K562 (cell line): ENCODE measurements around the gene GHSR. TPM values are rescaled to one million over a fixed set of nuclear protein-coding genes. Genes with fewer than 3 reads are reported as not detected.
A peak's percentile ranks its signal among the peaks of the same experiment; 100 is the strongest.

Experiments
- ATAC-seq: fragments of 200-7000 bp; cut with Tn5 transposase; 3 replicates; pipeline ENCODE4 v1.9.1; 2020; ENCODE audit warnings: moderate library complexity
- BruUV-seq: library from RNA; stranded (reverse); fragments of 400-500 nt; replicated peaks from 2 replicates; lab custom pipeline; 2021; lab: Mats Ljungman, UMichigan
- CTCF ChIA-PET: fragments of 300-600 bp; formaldehyde crosslinking; extraction: SDS; loops from one replicate; lab custom pipeline; 2021; ENCODE audit warnings: low intra/inter-chr PET ratio; lab: Yijun Ruan, JAX
- POLR2A ChIA-PET: fragments of 300-600, 350-650 bp; sonication (Branson Sonifier 250); formaldehyde crosslinking; extraction: SDS; loops from one replicate; lab custom pipeline; 2021; ENCODE audit warnings: antibody characterized with exemption, inconsistent platforms; lab: Yijun Ruan, JAX
- DNase-seq, 4 experiments: peaks; one replicate each; pipeline versions ENCODE4 v3.0.0 to v3.0.0-alpha.2; 2011 to 2018; ENCODE audit warnings: low spot score in 3 of 4, mixed read lengths in 3 of 4; ENCODE audit errors: extremely low read depth in 1 of 4
- FAIRE-seq: peaks from 2 replicates; lab custom pipeline; 2011; peaks lifted over from hg19 to GRCh38; lab: Jason Lieb, UNC
- H2AFZ ChIP-seq: 2 replicates; pipeline ENCODE4 v1.6.0; 2011; ENCODE audit warnings: low read depth, low read length, control low read depth, inconsistent platforms
- H3K27ac ChIP-seq: fragments of 200-600 bp; 3 replicates; pipeline ENCODE4 v1.8.0; 2011; ENCODE audit warnings: low read depth, mild to moderate bottlenecking, control low read depth, inconsistent platforms, low read length, moderate library complexity, mixed read lengths; ENCODE audit errors: extremely low read depth
- H3K27me3 ChIP-seq, 2 experiments: fragments of 300-600 bp in 1 of 2; 2 replicates in 1 of 2; 3 replicates in 1 of 2; pipeline versions ENCODE4 v1.6.0 to v1.8.0; 2011; ENCODE audit warnings: inconsistent platforms in 2 of 2, low read length in 2 of 2, mild to moderate bottlenecking in 1 of 2, mixed read lengths in 1 of 2, moderate library complexity in 1 of 2; ENCODE audit not compliant: control insufficient read depth in 2 of 2, insufficient read depth in 2 of 2
- H3K36me3 ChIP-seq: fragments of 300-600 bp; 3 replicates; pipeline ENCODE4 v1.8.0; 2011; ENCODE audit warnings: mild to moderate bottlenecking, low read length, inconsistent platforms; ENCODE audit not compliant: control insufficient read depth, insufficient read depth
- H3K4me1 ChIP-seq, 2 experiments: fragments of 200-600 bp in 1 of 2; replicated peaks in 1 of 2; 2 replicates in 1 of 2; 3 replicates in 1 of 2; pipeline versions ENCODE4 v1.5.1 to v1.8.0; 2011; ENCODE audit warnings: inconsistent platforms in 2 of 2, low read length in 2 of 2, mild to moderate bottlenecking in 1 of 2, mixed read lengths in 1 of 2, moderate library complexity in 1 of 2; ENCODE audit not compliant: control insufficient read depth in 2 of 2, insufficient read depth in 2 of 2
- H3K4me2 ChIP-seq: 2 replicates; pipeline ENCODE4 v1.6.1; 2011; ENCODE audit warnings: low read length, control low read depth, inconsistent platforms, mixed read lengths; ENCODE audit not compliant: insufficient read depth
- H3K4me3 ChIP-seq: fragments of 200-600 bp; sonication (generic), shearing (Covaris generic); 2 replicates; pipeline ENCODE4 v1.5.1; 2016; ENCODE audit warnings: control low read depth, inconsistent platforms
- H3K79me2 ChIP-seq: fragments of 200-600 bp; 3 replicates; pipeline ENCODE4 v1.8.0; 2011; ENCODE audit warnings: low read length, inconsistent platforms; ENCODE audit not compliant: control insufficient read depth, insufficient read depth
- H3K9ac ChIP-seq, 2 experiments: 2 replicates each; pipeline versions ENCODE4 v1.6.0 to v1.6.1; 2011; ENCODE audit warnings: low read depth in 2 of 2, low read length in 2 of 2, control low read depth in 1 of 2, inconsistent platforms in 1 of 2, mild to moderate bottlenecking in 1 of 2, mixed read lengths in 1 of 2; ENCODE audit not compliant: insufficient read depth in 1 of 2
- H3K9me1 ChIP-seq: one replicate; pipeline ENCODE4 v1.6.0; 2011; ENCODE audit warnings: inconsistent platforms, mild to moderate bottlenecking, low read length, moderate library complexity; ENCODE audit not compliant: control insufficient read depth, insufficient read depth
- H3K9me3 ChIP-seq: replicated peaks from 2 replicates; pipeline ENCODE4 v1.5.1; 2011; ENCODE audit warnings: low read depth, low read length, inconsistent platforms; ENCODE audit not compliant: control insufficient read depth, insufficient read depth
- H4K20me1 ChIP-seq: replicated peaks from 2 replicates; pipeline ENCODE4 v1.6.1; 2011; ENCODE audit warnings: low read length, inconsistent platforms, mixed read lengths; ENCODE audit not compliant: control insufficient read depth, insufficient read depth
- ADNP ChIP-seq: fragments of 200-800 bp; sonication (Bioruptor generic); IDR thresholded peaks from 2 replicates; pipeline ENCODE4 v1.6.1; 2016; ENCODE audit warnings: missing genetic modification characterization, missing compliant biosample characterization
- BDP1 ChIP-seq: IDR thresholded peaks from 3 replicates; pipeline ENCODE4 v1.6.1; 2011; ENCODE audit not compliant: insufficient read length, insufficient read depth
- DPF2 ChIP-seq: fragments of 450-650 bp; IDR thresholded peaks from 2 replicates; pipeline ENCODE4 v1.6.1; 2016
- FOXP1 ChIP-seq: sonication (generic); formaldehyde crosslinking; IDR thresholded peaks from 2 replicates; pipeline ENCODE4 v1.8.0; 2022; ENCODE audit warnings: mild to moderate bottlenecking, missing genetic modification reagents
- MIER1 ChIP-seq: fragments of 450-650 bp; IDR thresholded peaks from 2 replicates; pipeline ENCODE4 v1.6.1; 2016; ENCODE audit warnings: antibody characterized with exemption, mild to moderate bottlenecking, low read depth
- NR3C1 ChIP-seq: sonication (generic); formaldehyde crosslinking; IDR thresholded peaks from 2 replicates; pipeline ENCODE4 v1.8.1; 2022; ENCODE audit warnings: missing genetic modification reagents
- RCOR1 ChIP-seq, 2 experiments: IDR thresholded peaks; 2 replicates each; pipeline ENCODE4 v1.6.1; 2012; ENCODE audit warnings: low read depth in 2 of 2, low read length in 2 of 2, borderline replicate concordance in 1 of 2, improper control_type of control experiment in 1 of 2
- STAG1 ChIP-seq: sonication (generic); formaldehyde crosslinking; IDR thresholded peaks from 2 replicates; pipeline ENCODE4 v1.5.0; 2020; ENCODE audit warnings: missing genetic modification reagents, borderline replicate concordance
- ZBTB7A ChIP-seq: IDR thresholded peaks from 2 replicates; pipeline ENCODE4 v1.6.1; 2011; ENCODE audit warnings: low read depth, mild to moderate bottlenecking, low read length, moderate library complexity, borderline replicate concordance; ENCODE audit not compliant: control insufficient read depth
- ZNF232 ChIP-seq: sonication (generic); formaldehyde crosslinking; IDR thresholded peaks from 2 replicates; pipeline ENCODE4 v1.8.0; 2022; ENCODE audit warnings: mild to moderate bottlenecking, missing genetic modification reagents
- ZNF766 ChIP-seq: fragments of 200-800 bp; sonication (Bioruptor generic); conservative IDR thresholded peaks from 2 replicates; pipeline ENCODE4 v1.6.1; 2016; ENCODE audit warnings: missing genetic modification characterization, missing compliant biosample characterization
- WGBS: fragments of 100-300 bp; shearing (Covaris generic); methylation state at CpG from one replicate; pipeline ENCODE4 v1.1.6; 2016; ENCODE audit warnings: low coverage, mixed read lengths; ENCODE audit not compliant: insufficient coverage; ENCODE audit errors: missing lambda C conversion rate; 5-methylcytosine and 5-hydroxymethylcytosine counted together
- in situ Hi-C: fragments of 300-500 bp; cut with MboI; formaldehyde crosslinking; loops from 4 replicates; pipeline ENCODE4 v1.15.0; 2018; ENCODE audit warnings: inconsistent platforms, mixed read lengths
- intact Hi-C: fragments of 100-400 bp; cut with micrococcal nuclease; formaldehyde crosslinking; loops from 2 replicates; pipeline ENCODE4 v1.14.2; 2022
- polyA plus RNA-seq, 8 experiments: library from polyadenylated mRNA; depleted of rRNA in 4 of 8; stranded (reverse) in 5 of 8; unstranded in 3 of 8; fragments of >200 nt; fragmentation: Nextera tagmentation in 2 of 8; fragmentation: Illumina TruSeq in 1 of 8; extraction: Ambion mirVana in 2 of 8; extraction: Trizol in 1 of 8; gene quantifications; 2 replicates each; pipeline versions ENCODE4 v1.2.1 to v1.2.3, GENCODE V29; 2011 to 2014; ENCODE audit warnings: inconsistent platforms in 1 of 8, missing spikeins in 1 of 8
- total RNA-seq, 7 experiments: library from RNA; depleted of rRNA in 6 of 7; stranded (reverse); fragments of >200 nt in 6 of 7; fragmentation: Illumina TruSeq in 2 of 7; extraction: Trizol in 2 of 7; gene quantifications; 2 replicates each; pipeline versions ENCODE4 v1.2.1 to v1.2.3, GENCODE V29; 2011 to 2021; ENCODE audit warnings: low replicate concordance in 1 of 7
- TF ChIP-seq, protein P1 (sequence below): sonication (generic); formaldehyde crosslinking; IDR thresholded peaks from 2 replicates; pipeline ENCODE4 v1.8.0; 2022; ENCODE audit warnings: missing genetic modification reagents, mild to moderate bottlenecking, moderate library complexity, borderline replicate concordance
- TF ChIP-seq, protein P2 (sequence below): fragments of 250-450 bp; sonication (Bioruptor Pico); IDR thresholded peaks from 2 replicates; pipeline ENCODE4 v1.9.0; 2021; ENCODE audit warnings: mild to moderate bottlenecking, inconsistent platforms
- TF ChIP-seq, protein P3 (sequence below): sonication (generic); formaldehyde crosslinking; IDR thresholded peaks from 2 replicates; pipeline ENCODE4 v1.8.0; 2022; ENCODE audit warnings: mild to moderate bottlenecking, missing genetic modification reagents
- TF ChIP-seq, protein P4 (sequence below): sonication (generic); formaldehyde crosslinking; IDR thresholded peaks from 2 replicates; pipeline ENCODE4 v1.8.1; 2023; ENCODE audit warnings: mild to moderate bottlenecking, missing genetic modification reagents

Gene GHSR
- total and polyA plus RNA-seq, 9 of the 15 experiments (the other 6 are each of a cell fraction or from before 2014, with no cell fraction given), result not detected

DNA sequence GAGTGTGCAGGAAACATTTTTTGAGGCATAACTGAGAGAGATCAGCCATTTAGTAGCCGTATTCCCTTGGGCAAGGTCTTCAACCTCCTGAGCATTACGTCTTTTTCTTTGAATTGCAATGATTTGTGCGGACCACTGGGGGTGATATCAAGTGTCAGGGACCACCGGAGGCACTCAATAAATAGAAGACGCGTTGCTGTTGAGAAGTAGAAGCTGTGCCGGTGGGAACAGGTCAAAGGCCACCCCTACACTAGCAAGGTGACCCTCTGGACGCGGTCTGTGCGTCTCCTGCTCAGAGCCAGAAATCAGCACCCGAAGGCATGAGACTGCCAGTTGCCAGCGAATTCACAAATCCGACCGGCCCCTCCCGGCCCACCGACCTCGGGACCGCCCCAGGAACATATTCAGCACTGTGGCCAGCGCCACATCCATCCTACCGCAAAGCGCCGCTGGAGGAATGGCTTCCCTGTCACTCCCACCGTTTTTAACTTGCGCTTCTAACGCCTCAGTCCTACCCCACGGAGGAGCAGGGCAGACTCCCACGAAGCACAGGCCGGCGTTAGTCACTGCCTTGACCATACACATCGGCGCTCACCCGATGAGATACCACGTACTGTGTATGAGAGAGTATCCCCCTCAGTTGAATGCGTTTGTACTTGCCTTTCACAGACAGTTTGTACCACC is 1.4 kb upstream of the GHSR start:
- CTCF ChIA-PET, result no interaction called here
- peak in 3 of 4 experiments; percentile 23 to 48 (median 28) for DNase-seq
- TF ChIP-seq, protein P1, sequence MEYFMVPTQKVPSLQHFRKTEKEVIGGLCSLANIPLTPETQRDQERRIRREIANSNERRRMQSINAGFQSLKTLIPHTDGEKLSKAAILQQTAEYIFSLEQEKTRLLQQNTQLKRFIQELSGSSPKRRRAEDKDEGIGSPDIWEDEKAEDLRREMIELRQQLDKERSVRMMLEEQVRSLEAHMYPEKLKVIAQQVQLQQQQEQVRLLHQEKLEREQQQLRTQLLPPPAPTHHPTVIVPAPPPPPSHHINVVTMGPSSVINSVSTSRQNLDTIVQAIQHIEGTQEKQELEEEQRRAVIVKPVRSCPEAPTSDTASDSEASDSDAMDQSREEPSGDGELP (CRISPR knock-in tag), result peak; percentile 28; the same call in 1 of the 2 replicates
- TF ChIP-seq ZNF232 (CRISPR knock-in tag) (peak; percentile 16; the same call in 1 of the 2 replicates), DPF2 (no peak), RCOR1 (IDR thresholded peaks at IDR 0.05; ENCODE audit: borderline replicate concordance in 1 of 2, low read depth in 2 of 2, low read length in 2 of 2) (peak in 1 of 2 experiments; percentile 41; a peak in 1 of 4 replicates), ZNF766 (CRISPR knock-in tag) (0 out of 2 replicates have a peak, but pooled peaks have one; percentile 65), STAG1 (CRISPR knock-in tag) (peak; percentile 39; the same call in 1 of the 2 replicates), ADNP (tag) (no peak), BDP1 (no peak), ZBTB7A (0 out of 2 replicates have a peak, but pooled peaks have one; percentile 34), FOXP1 (CRISPR knock-in tag) (0 out of 2 replicates have a peak, but pooled peaks have one; percentile 26), MIER1 (peak; percentile 93), NR3C1 (0 out of 2 replicates have a peak, but pooled peaks have one; percentile 78)
- TF ChIP-seq, protein P2, sequence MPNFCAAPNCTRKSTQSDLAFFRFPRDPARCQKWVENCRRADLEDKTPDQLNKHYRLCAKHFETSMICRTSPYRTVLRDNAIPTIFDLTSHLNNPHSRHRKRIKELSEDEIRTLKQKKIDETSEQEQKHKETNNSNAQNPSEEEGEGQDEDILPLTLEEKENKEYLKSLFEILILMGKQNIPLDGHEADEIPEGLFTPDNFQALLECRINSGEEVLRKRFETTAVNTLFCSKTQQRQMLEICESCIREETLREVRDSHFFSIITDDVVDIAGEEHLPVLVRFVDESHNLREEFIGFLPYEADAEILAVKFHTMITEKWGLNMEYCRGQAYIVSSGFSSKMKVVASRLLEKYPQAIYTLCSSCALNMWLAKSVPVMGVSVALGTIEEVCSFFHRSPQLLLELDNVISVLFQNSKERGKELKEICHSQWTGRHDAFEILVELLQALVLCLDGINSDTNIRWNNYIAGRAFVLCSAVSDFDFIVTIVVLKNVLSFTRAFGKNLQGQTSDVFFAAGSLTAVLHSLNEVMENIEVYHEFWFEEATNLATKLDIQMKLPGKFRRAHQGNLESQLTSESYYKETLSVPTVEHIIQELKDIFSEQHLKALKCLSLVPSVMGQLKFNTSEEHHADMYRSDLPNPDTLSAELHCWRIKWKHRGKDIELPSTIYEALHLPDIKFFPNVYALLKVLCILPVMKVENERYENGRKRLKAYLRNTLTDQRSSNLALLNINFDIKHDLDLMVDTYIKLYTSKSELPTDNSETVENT (CRISPR knock-in tag), result no peak
- TF ChIP-seq, protein P3, sequence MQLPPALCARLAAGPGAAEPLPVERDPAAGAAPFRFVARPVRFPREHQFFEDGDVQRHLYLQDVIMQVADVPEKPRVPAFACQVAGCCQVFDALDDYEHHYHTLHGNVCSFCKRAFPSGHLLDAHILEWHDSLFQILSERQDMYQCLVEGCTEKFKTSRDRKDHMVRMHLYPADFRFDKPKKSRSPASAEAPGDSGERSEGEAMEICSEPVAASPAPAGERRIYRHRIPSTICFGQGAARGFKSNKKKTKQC, result peak; percentile 68; the same call in 1 of the 2 replicates
- TF ChIP-seq, protein P4, sequence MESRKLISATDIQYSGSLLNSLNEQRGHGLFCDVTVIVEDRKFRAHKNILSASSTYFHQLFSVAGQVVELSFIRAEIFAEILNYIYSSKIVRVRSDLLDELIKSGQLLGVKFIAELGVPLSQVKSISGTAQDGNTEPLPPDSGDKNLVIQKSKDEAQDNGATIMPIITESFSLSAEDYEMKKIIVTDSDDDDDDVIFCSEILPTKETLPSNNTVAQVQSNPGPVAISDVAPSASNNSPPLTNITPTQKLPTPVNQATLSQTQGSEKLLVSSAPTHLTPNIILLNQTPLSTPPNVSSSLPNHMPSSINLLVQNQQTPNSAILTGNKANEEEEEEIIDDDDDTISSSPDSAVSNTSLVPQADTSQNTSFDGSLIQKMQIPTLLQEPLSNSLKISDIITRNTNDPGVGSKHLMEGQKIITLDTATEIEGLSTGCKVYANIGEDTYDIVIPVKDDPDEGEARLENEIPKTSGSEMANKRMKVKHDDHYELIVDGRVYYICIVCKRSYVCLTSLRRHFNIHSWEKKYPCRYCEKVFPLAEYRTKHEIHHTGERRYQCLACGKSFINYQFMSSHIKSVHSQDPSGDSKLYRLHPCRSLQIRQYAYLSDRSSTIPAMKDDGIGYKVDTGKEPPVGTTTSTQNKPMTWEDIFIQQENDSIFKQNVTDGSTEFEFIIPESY, result peak; percentile 36; the same call in 1 of the 2 replicates

More for the DNA sequence above, 1.4 kb upstream of the GHSR start:
- WGBS, result 21% methylated on average over 32 of the region's 34 CpGs
- H3K79me2 ChIP-seq, result no peaks in the 10 kb centered on the region
- intact Hi-C loops (no loop called here), in situ Hi-C loops (no loop called here)
- POLR2A ChIA-PET, result no interaction called here
- H3K27ac ChIP-seq, result no peak overlapping the region
- H3K4me1 ChIP-seq, result peaks cover 0 to 14% of the 10 kb centered on the region in 2 experiments; a peak in 2 of 5 replicates
- peaks cover 20 to 38% of the 10 kb centered on the region in 2 experiments; a peak in 4 of 5 replicates for H3K27me3 ChIP-seq
- no peaks in the 10 kb centered on the region for H3K36me3 ChIP-seq
- FAIRE-seq (no peak), ATAC-seq (peak; percentile 87)
- H3K9me1 ChIP-seq, result no peaks in the 10 kb centered on the region
- no peak overlapping the region for H2AFZ ChIP-seq
- no peaks in the 10 kb centered on the region for H3K9me3 ChIP-seq
- no TSS peak for BruUV-seq
- H3K4me3 ChIP-seq, result no peak overlapping the region
- H4K20me1 ChIP-seq, result no peaks in the 10 kb centered on the region
- H3K9ac ChIP-seq, result no peak overlapping the region
- H3K4me2 ChIP-seq, result no peak overlapping the region
